IPS DF 4.7 (cell line): ENCODE measurements around the gene CFAP97D2.
"Not testable (repeated sequence)": the region's sequence is repeated elsewhere in the genome, so short reads cannot be mapped to it uniquely, and the experiment has no call there.

Experiments used
- DNase-seq: peaks from one replicate; pipeline ENCODE4 v3.0.0-alpha.2; 2013; ENCODE audit warnings: low spot score; ENCODE audit errors: extremely low read depth

Gene CFAP97D2

DNA sequence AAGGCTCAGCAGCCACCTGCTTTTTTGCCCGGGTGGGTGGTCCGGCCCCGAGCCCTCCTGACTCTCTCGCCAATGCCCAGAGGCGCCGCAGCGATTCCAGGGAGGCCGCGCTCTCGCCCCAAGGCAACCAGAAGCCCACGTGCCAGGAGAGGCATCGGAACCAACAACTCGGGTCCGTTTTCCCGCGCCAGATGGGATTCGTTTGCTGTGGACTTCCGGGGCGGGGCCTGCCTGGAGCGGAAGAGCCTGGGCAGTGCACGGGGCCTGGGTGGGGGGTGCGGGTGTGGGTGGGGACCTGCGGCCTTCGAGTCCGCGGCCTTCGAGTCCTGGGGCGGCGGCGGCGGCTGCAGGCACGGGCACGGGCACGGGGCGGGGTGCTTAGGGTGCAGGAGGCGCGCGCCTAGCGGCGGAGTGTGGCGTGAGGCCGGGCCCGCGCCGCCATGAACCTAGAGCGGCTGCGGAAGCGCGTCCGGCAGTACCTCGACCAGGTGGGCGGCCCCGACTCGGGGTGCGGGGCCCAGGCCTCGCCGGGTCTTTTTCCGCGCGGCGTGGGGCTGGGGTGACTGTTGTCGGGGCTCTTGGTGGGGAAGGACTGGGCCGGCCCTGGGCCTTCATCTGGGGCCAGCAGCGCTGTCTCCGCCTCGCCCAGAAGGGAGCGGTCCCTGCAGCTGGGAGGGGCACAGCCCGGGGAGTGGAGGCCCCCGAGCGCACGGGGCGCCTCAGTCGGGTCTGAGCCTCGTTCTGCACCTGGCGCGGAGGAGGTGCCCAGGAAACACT, 55.8 kb downstream of the CFAP97D2 start, which contains the start of gene CDC16:
CDC16 (plus strand) TSS at position 253 of the 777 bp plus-strand sequence; CDS start at position 441, 188 bp downstream.
- no peak for DNase-seq

DNA sequence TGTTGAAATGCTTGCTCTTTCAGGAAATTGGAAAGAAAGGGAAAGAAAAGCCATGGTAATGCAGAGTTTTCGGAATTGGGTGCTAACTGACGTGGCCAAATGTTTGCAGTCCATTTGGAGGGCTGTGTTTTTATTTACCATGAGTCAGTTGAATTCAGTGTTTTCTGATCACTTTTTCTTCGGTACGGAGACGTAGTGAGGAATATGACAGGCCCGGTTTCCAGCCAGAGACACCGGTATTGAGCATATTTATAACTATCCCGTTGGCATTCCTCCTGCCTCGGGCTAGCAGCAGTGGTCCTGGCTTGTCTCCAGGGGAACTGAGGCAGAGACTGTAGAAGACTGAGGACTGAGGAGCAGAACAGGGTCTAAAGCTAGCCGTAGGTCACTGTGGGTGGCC, 56.6 kb downstream of the CFAP97D2 start:
- no peak for DNase-seq

DNA sequence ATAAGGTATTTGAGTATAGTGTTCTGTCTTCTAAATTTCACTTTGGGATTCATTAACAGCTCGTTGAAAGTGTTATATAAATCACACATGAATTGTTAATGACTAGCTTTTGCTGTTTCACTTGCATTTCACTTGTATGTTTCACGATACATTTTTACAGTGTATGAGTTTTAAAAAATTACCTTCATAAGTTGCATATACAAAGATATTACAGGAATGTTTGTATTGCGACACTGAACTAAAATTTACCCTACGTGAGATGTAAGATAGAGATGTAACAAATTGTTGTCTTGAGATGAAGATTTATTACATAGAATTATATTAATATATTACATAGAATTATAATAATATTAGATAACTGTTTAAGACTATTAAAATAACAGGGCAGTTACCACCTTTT, 57.2 kb downstream of the CFAP97D2 start:
- DNase-seq = no peak

DNA sequence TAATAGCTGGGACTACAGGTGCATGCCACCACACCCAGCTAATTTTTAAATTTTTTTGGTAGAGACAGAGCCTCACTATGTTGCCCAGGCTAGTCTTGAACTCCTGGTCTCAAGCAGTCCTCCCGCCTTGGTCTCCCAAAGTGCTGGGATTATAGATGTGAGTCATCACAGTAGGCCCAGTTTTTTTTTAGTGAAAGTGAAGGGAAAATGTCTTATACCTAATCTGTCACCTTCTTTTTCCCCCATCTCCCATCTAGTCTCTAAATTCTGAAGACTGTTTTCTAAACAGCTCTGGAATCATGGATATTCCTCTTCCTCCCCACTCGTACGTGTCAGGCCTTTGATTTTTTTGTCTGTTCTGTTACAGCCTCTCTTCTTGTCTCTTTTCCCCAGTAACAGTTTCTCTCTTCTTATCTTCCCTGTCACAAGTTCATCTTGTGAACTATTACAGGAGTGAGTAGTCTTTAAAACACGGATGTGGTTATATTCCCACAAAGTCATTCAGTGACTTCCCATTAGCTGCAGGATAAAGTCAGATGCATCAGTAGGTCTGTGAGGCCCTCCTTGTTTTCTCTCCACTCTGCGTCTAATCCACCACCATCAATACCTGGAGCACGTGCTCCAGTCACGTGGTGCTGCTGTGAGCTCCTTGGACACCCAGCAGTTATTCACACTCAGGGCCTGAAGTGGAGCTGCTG, 58.5 kb downstream of the CFAP97D2 start:
- DNase-seq = no peak

DNA sequence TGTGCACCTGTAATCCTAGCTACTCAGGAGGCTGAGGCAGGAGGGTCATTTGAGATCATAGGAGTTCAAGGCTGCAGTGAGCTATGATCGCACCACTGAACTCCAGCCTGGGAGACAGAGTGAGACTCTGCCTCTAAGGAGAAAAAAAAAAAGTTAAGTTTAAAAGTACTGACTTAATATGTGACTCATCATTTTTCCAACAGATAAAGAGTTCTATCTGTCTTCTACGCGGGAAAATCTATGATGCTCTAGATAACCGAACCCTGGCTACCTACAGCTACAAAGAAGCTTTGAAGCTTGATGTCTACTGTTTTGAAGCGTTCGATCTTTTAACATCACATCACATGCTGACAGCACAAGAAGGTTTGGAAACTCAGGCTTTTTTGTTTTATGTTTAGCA, 62.9 kb downstream of the CFAP97D2 start:
- no peak for DNase-seq

DNA sequence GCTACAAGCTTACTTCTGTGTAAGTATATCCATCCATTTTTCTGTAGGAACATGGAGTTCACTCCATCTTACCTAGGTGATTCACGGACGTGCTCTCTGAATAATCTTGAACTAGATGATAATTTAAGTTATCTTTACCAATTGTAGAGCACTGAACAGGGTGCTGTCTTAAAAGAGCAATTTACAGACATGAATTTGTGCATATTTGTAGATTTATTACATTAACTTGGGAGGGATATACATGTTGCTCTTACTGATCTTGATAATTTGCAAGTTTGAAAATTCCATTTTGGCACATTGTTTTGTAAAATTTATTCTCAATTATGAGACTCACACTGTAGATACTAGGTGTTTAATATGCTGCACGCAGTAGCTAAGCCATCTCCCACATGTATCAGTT, 64.9 kb downstream of the CFAP97D2 start:
- no peak for DNase-seq

DNA sequence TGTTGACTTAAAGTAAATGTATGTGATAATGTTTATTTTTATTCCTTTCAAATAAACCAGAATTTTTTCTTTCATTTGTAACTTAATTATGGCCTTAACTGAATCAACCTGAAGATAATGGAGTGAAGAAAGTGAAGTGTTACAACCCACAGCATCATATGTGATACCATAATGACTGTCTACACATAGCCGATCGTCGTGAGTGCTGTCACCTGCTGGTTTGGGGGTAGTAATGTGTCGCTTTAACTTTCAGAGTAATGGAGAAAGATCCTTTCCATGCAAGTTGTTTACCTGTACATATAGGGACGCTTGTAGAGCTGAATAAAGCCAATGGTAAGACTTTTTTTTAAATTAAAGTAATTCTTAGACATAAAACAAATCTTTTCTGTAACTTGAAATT, 65.6 kb downstream of the CFAP97D2 start:
- DNase-seq = no peak

DNA sequence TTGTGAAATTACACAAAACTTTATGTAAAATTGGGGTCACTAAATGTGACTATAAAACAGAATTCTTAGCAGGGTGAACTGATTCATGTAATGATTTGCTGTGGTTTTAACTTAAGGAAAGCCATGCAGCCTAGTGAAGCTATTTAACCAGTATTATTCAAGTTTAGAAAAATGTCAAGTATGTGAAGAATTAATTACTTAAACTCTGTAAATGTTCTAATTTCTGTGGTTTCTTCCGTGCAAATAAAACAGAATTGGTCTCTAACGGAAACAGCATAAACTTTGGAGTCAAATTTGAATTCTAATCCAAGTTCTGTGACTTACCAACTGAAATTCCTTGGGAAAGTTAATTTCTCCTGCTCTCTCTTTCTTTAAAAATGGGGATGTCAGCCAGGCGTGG, 69.0 kb downstream of the CFAP97D2 start:
- DNase-seq = no peak

DNA sequence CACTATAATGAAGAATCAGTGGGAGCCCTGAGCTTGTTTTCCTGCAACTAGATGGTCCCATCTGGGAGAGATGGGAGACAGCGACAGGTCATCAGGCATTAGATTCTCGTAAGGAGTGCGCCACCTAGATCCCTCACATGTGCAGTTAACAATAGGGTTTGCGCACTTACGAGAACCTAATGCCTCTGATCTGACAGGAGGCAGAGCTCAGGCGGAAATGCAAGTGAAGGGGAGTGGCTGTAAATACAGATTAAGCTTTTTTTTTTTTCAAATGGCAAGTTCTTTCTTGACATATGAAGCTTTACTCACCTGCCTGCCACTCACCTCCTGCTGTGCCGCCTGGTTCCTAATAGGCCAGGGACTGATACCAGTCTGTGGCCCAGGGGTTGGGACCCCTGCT, 70.0 kb downstream of the CFAP97D2 start:
- DNase-seq = no peak

DNA sequence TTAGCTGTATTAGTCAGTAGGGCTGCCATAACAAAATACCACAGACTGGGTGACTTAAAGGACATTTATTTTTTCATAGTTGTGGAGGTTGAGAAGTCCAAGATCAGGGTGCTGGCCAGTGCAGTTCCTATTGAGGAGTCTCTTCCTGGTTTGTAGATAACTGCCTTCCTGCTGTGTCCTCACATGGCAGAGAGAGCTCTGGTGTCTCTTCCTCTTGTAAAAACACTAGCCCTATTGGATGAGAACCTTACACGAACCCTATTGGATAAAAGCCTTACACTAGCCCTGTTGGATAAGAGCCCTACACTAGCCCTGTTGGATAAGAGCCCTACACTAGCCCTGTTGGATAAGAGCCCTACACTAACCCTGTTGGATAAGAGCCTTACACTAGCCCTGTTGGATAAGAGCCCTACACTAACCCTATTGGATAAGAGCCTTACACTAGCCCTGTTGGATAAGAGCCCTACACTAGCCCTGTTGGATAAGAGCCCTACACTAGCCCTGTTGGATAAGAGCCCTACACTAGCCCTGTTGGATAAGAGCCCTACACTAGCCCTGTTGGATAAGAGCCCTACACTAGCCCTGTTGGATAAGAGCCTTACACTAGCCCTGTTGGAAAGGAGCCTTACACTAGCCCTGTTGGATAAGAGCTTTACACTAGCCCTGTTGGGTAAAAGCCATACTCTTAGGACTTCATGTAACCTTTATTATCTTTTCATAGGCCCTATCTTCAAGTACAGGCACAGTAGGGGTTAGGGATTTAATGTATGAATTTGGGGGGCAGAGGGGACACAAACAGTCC, 72.8 kb downstream of the CFAP97D2 start:
- DNase-seq = not testable (repeated sequence)

DNA sequence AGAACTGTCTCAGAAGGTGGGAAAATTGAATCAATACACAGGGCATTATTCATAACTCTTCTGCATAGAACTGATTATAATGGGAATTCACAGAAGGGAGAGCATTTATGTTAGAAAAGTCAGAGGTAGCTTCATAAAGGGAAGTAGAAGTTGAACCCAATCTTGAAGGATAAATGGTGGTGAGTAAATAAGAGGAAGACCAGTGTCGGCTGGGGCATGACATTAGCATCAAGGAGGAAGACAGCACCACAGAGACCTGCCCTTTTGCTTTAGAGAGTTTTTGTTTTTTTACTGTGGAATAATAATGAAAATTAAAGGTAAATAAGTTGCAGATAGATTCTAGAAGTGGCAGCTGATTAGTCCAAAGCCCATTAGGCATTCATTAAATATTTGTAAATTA, 77.5 kb downstream of the CFAP97D2 start:
- DNase-seq = no peak

DNA sequence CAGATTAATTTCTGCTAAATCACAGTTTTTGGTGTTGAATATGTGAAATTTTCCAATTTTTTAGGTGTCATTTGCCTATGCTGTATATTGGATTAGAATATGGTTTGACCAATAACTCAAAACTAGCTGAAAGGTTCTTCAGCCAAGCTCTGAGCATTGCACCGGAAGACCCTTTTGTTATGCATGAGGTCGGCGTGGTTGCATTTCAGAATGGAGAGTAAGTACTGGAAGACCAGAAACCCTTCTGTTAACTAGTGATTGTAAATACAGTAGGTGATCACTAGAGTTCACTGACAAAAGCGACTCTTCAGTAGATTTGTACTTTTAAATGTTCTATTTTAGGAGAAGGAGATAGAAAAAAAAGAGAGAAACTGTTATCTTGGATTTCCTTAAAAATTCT, 78.0 kb downstream of the CFAP97D2 start:
- no peak for DNase-seq

DNA sequence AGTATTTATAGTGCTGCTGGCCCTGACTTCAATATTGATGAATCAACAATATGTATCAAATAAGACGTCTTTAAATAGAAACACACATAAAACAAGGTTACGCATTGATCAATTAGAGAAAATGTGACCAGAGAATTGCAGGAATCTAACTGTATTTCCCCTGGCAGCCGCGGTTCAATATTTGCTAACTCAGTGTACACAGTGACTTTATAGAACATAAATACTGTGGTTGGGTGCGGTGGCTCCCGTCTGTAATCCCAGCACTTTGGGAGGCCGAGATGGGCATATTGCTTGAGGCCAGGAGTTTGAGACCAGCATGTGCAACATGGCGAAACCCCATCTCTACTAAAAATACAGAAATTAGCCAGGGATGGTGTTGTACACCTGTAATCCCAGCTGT, 79.5 kb downstream of the CFAP97D2 start:
- no peak for DNase-seq

DNA sequence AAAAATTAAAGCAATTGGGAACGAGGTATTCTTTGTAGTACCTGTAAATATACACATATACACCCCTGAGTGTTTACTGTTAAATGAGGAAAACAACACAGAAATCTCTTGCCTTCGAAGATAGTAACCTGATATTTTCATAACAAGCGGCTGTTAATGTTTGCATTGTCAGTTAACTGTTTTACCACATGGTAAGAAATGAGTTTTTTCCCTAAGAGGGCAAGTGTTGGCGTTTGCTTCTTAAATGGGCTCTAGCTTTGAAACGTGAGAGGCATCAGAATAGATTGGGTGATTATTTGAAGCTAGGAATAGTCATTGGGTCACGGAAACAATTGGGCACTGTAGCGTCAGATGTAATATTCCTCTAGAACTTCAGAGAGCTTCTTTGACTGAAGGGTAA, 80.3 kb downstream of the CFAP97D2 start:
- no peak for DNase-seq

DNA sequence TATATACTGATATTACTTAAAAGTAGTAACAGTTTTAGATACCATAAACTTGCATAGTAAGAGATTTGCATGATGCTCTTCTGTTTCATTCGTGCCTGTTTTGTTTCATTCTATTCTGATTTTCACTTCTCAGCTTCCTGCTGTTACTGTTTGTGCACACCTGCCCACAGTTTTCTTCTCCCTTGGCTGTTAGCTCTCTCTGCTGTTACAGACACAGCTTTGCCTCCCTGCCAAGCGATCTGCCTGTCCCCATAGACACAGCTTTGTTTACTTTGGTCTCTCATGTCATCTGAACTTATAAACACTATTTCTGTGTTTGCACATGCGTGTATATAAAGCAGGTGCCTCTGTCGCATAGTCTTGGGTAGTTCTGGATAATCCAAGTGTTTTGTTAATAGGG, 80.9 kb downstream of the CFAP97D2 start:
- DNase-seq = no peak

DNA sequence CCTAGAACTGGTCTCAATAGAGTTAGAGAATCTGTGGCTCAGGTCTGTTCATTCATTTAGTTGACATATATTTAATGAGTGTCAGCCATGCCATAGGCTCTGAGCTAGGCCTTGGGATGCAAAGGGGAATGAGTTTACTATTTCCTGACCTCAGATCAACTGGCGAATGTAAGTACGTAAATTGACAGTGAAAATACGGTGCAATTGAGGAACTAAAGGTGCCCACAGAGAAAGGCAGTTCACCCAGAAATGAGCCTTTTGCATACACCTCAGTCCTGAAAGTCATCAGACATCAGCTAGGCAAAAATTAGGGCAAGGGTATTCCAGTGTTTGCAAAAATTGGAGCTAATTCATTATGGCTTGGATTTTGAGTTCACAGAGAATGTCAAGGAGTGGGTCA, 81.8 kb downstream of the CFAP97D2 start:
- DNase-seq = no peak

DNA sequence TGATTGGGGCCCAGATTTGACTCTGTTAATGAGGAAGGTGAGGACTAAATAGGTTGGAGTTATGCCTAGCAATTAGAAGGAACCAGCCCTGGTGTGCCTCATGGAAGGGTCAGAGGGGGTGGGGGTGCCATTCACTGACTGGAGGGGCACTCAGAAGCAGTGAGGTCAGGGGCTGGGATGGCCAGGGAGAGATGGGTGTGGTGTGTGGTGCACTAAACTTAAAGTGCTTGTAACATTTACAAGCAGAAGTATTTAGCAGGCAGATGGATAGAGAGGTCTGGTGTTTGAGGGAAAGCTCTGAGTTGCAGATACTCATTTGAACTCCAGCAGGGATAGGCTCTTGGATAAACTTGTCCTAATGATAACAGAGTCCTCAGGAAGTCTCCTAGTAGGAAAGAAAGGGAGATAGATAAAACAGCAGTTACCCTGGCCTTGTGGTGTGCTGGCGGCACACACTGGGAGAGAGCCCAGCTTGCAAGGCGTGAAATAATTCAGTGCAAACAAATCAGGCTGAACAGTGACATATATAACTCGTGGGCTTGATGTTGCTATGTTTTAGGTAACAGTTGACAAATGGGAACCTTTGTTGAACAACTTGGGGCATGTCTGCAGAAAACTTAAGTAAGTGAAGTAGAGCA, 82.4 kb downstream of the CFAP97D2 start:
- no peak for DNase-seq

DNA sequence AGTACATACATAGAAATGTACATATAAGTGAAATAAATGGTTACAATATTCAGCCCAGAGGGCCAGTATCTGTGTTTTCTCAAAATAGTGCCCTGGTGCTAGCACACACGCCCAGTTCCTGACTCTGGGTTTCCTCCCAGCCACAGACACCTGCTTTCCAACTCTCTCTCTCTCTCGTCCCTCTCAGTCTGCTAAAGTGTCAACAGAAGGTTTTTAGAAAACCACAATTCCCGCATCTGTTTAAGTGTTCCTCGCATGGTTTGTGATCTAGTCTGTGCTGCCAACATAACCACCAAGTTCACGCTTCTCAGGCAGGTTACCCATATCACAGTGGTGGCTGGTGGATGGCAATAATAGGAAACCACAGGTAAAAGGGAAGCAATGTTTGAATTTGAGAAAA, 84.5 kb downstream of the CFAP97D2 start:
- DNase-seq = no peak

DNA sequence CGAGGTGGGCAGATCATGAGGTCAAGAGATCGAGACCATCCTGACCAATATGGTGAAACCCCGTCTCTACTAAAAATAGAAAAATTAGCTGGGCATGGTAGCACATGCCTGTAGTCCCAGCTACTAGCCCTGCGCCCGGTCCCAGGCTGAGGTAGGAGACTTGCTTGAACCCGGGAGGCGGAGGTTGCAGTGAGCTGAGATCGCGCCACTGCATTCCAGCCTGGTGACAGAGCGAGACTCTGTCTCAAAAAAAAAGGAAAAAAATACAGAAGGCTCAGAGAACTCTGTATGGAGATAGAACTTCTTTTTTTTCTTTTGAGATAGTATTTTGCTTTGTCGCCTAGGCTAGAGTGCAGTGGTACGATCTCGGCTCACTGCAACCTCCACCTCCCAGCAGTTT, 85.3 kb downstream of the CFAP97D2 start:
- DNase-seq = not testable (repeated sequence)

DNA sequence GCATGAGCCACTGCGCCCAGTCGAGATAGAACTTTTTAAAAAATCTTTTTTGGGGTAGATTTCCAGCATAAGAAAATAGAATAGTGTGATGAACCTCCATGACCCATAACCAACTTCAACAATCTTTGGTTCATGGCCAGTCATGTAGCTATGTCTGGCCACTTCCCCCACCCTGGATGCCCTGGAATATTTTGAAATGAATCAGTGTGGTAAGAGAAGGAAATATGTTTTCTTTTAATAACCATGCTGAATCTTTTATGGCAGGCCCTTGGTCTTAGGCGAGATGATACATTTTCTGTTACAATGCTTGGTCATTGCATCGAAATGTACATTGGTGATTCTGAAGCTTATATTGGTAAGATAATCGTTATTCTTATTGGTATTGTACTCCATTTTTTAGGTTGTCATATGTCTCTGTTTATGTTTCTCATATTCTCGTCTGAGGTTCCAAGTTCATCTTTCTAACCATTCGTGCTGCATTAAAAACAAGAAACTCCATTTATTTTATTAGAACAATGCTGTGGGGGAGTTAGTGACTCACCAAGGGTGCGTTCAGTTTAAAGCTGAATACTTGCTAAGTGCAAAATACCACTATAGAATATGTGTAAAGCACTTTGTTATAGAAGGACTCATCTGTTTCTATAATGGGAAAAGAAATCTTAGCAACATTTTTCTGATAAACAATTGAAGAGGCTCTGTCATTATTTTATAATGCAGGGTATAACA, 86.0 kb downstream of the CFAP97D2 start:
- DNase-seq = no peak

DNA sequence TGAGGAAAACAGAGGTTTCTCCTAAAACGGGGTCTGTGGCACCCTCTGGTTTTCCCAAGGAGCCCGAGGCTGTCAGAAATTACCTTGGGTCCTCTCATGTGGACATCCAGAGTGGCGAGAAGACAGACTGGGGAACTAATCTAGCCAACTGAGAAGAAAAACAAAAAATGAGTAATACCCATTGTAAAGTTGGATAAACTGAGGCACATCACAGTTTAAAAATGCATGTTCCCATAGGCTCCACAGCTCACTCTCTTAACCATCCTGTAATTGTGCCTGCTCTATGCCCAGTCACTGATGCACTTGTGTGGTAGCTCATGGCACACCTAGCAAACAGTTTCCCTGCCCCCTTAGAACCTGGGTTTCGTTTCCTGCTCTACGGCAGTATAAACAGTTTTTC, 87.2 kb downstream of the CFAP97D2 start:
- DNase-seq = no peak
